Activated CD8-positive, alpha-beta T cell treated with anti-CD3 and anti-CD28 coated beads for 36 hours (primary cell): ENCODE measurements around the gene EHD4. TPM values are rescaled to one million over a fixed set of nuclear protein-coding genes. Genes with fewer than 3 reads are reported as not detected.

Experiments used
- ATAC-seq: fragments of 200-7000 bp; cut with Tn5 transposase; one replicate; pipeline ENCODE4 v1.10.0; 2021; ENCODE audit warnings: mild to moderate bottlenecking, moderate library complexity
- CTCF ChIA-PET: fragments of 350-600 bp; sonication (Branson Sonifier 250); formaldehyde crosslinking; loops from one replicate; lab custom pipeline; 2021; ENCODE audit warnings: antibody characterized with exemption; lab: Charles Lee
- POLR2A ChIA-PET: fragments of 350-600 bp; sonication (Branson Sonifier 250); formaldehyde crosslinking; loops from one replicate; lab custom pipeline; 2021; ENCODE audit warnings: antibody characterized with exemption; lab: Charles Lee
- DNase-seq: peaks from one replicate; pipeline ENCODE4 v3.0.0-alpha.2; 2020
- H3K27ac Mint-ChIP-seq: one replicate; pipeline ENCODE4 v1.8.0; 2021; ENCODE audit warnings: mild to moderate bottlenecking, mixed read lengths
- H3K27me3 Mint-ChIP-seq: one replicate; pipeline ENCODE4 v1.8.0; 2021; ENCODE audit warnings: mixed read lengths
- H3K36me3 Mint-ChIP-seq: one replicate; pipeline ENCODE4 v1.8.0; 2021; ENCODE audit warnings: low read depth, mixed read lengths
- H3K4me1 Mint-ChIP-seq: one replicate; pipeline ENCODE4 v1.8.0; 2021; ENCODE audit warnings: low read depth, mixed read lengths
- H3K4me3 Mint-ChIP-seq: one replicate; pipeline ENCODE4 v1.8.0; 2021; ENCODE audit warnings: mild to moderate bottlenecking, moderate library complexity, mixed read lengths
- H3K9me3 Mint-ChIP-seq: one replicate; pipeline ENCODE4 v1.8.0; 2021; ENCODE audit warnings: mixed read lengths
- CTCF ChIP-seq: fragments of 200-600 bp; IDR thresholded peaks from one replicate; pipeline ENCODE4 v1.8.0; 2022; ENCODE audit warnings: antibody characterized with exemption, mild to moderate bottlenecking
- intact Hi-C: fragments of 100-400 bp; cut with micrococcal nuclease; formaldehyde crosslinking; loops from one replicate; pipeline ENCODE4 v1.10.0; 2022
- total RNA-seq, 2 experiments: library from RNA; stranded (reverse); gene quantifications; one replicate each; pipeline ENCODE4 v1.2.3, GENCODE V29; 2021

The EHD4 gene
- total RNA-seq, 2 experiments from 2014 or later, result 22.3 to 22.6 TPM

GRCh38 chr15:41925086-41925608 is 47.2 kb downstream of the EHD4 start:
- ATAC-seq (no peak), DNase-seq (no peak)
- H3K27ac Mint-ChIP-seq, result no peak overlapping the region
- no peak for TF ChIP-seq CTCF
- H3K9me3 Mint-ChIP-seq, result no peaks in the 10 kb centered on the region
- intact Hi-C loops, result no loop called here
- H3K36me3 Mint-ChIP-seq, result no peaks in the 10 kb centered on the region
- H3K4me3 Mint-ChIP-seq, result no peak overlapping the region
- no peaks in the 10 kb centered on the region for H3K27me3 Mint-ChIP-seq
- H3K4me1 Mint-ChIP-seq, result peaks cover 22% of the 10 kb centered on the region
- ChIA-PET POLR2A (interaction anchor here (1.5 to 3.5 kb wide), 2 partner anchors 9 to 47 kb away, joined by 4 to 12 read pairs; partner anchors contain the start of gene EHD4), CTCF (interaction anchor here (2.8 kb wide), 1 partner anchor 21 kb away, joined by 9 read pairs; no protein-coding TSS in a partner anchor)

- H3K27me3 Mint-ChIP-seq, result no peaks in the 10 kb centered on the region
- CTCF ChIA-PET, result interaction anchor here (0.7 to 2.8 kb wide), 5 partner anchors 9 to 137 kb away, joined by 3 to 9 read pairs (median 4); no protein-coding TSS in a partner anchor
- DNase-seq, result no peak
- POLR2A ChIA-PET, result interaction anchor here (0.7 to 3.5 kb wide), 2 partner anchors 11 to 44 kb away, joined by 3 to 12 read pairs; no protein-coding TSS in a partner anchor
- peaks cover 5% of the 10 kb centered on the region for H3K36me3 Mint-ChIP-seq
- H3K9me3 Mint-ChIP-seq, result no peaks in the 10 kb centered on the region
- H3K4me3 Mint-ChIP-seq, result no peak overlapping the region
- no peak for ATAC-seq
- peaks cover 10% of the 10 kb centered on the region for H3K4me1 Mint-ChIP-seq
- no peak for TF ChIP-seq CTCF
- intact Hi-C loops, result no loop called here
- no peak overlapping the region for H3K27ac Mint-ChIP-seq
Measured at GRCh38 chr15:41923401-41923997, 48.9 kb downstream of the EHD4 start.

- peaks cover 10% of the 10 kb centered on the region for H3K4me1 Mint-ChIP-seq
- H3K27ac Mint-ChIP-seq, result no peak overlapping the region
- DNase-seq (no peak), ATAC-seq (no peak)
- H3K4me3 Mint-ChIP-seq, result no peak overlapping the region
- H3K36me3 Mint-ChIP-seq, result peaks cover 5% of the 10 kb centered on the region
- TF ChIP-seq CTCF, result no peak
- no peaks in the 10 kb centered on the region for H3K27me3 Mint-ChIP-seq
- intact Hi-C loops, result no loop called here
- POLR2A ChIA-PET, result interaction anchor here (3.5 kb wide), 1 partner anchor 12 kb away, joined by 12 read pairs; no protein-coding TSS in a partner anchor
- H3K9me3 Mint-ChIP-seq, result no peaks in the 10 kb centered on the region
- CTCF ChIA-PET, result interaction anchor here (1.7 kb wide), 1 partner anchor 17 kb away, joined by 4 read pairs; no protein-coding TSS in a partner anchor
Measured at GRCh38 chr15:41922353-41922752, 50.0 kb downstream of the EHD4 start.

GRCh38 chr15:41921639-41922038 is 50.7 kb downstream of the EHD4 start:
- H3K27ac Mint-ChIP-seq, result no peak overlapping the region
- ATAC-seq (no peak), DNase-seq (no peak)
- peaks cover 5% of the 10 kb centered on the region for H3K4me1 Mint-ChIP-seq
- H3K9me3 Mint-ChIP-seq, result no peaks in the 10 kb centered on the region
- H3K36me3 Mint-ChIP-seq, result peaks cover 5% of the 10 kb centered on the region
- no peaks in the 10 kb centered on the region for H3K27me3 Mint-ChIP-seq
- TF ChIP-seq CTCF, result no peak
- no peak overlapping the region for H3K4me3 Mint-ChIP-seq
- intact Hi-C loops, result no loop called here
- ChIA-PET POLR2A (no interaction called here), CTCF (interaction anchor here (1.7 kb wide), 1 partner anchor 18 kb away, joined by 4 read pairs; no protein-coding TSS in a partner anchor)

GRCh38 chr15:41921167-41921566 is 51.2 kb downstream of the EHD4 start:
- ChIA-PET CTCF (no interaction called here), POLR2A (no interaction called here)
- peaks cover 9% of the 10 kb centered on the region for H3K36me3 Mint-ChIP-seq
- H3K4me1 Mint-ChIP-seq, result peaks cover 2% of the 10 kb centered on the region
- H3K9me3 Mint-ChIP-seq, result no peaks in the 10 kb centered on the region
- H3K27ac Mint-ChIP-seq, result no peak overlapping the region
- no peak overlapping the region for H3K4me3 Mint-ChIP-seq
- no peak for TF ChIP-seq CTCF
- DNase-seq (no peak), ATAC-seq (no peak)
- intact Hi-C loops, result no loop called here
- no peaks in the 10 kb centered on the region for H3K27me3 Mint-ChIP-seq
